AG04450 (cell line): ENCODE data around the gene NFATC2. TPM values are rescaled to one million over a fixed set of nuclear protein-coding genes. Genes with fewer than 3 reads are reported as not detected.

Experiments
- CTCF ChIA-PET: fragments of 300-600, 350-600 bp; formaldehyde crosslinking; extraction: SDS; loops from one replicate; lab custom pipeline; 2022; ENCODE audit warnings: antibody characterized with exemption, inconsistent platforms; lab: Charles Lee
- POLR2A ChIA-PET: fragments of 350-600 bp; formaldehyde crosslinking; extraction: SDS; loops from one replicate; lab custom pipeline; 2021; ENCODE audit warnings: antibody characterized with exemption, inconsistent platforms; lab: Yijun Ruan, JAX
- DNase-seq: peaks from one replicate; pipeline ENCODE4 v3.0.0-alpha.2; 2011; ENCODE audit warnings: low read depth, low spot score
- H3K27ac ChIP-seq: one replicate; pipeline ENCODE4 v1.5.1; 2012; ENCODE audit warnings: low read depth, low read length, control low read depth
- H3K27me3 ChIP-seq: one replicate; pipeline ENCODE4 v1.6.0; 2012; ENCODE audit warnings: low read length; ENCODE audit not compliant: control insufficient read depth, insufficient read depth
- H3K4me3 ChIP-seq: 2 replicates; pipeline ENCODE4 v1.5.1; 2011; ENCODE audit warnings: mild to moderate bottlenecking, low read depth, low read length, control low read depth
- H3K9me3 ChIP-seq: 2 replicates; pipeline ENCODE4 v1.5.1; 2012; ENCODE audit warnings: low read length; ENCODE audit not compliant: control insufficient read depth, insufficient read depth
- polyA plus RNA-seq: library from polyadenylated mRNA; depleted of rRNA; stranded (reverse); fragments of >200 nt; gene quantifications from 2 replicates; pipeline ENCODE4 v1.2.3, GENCODE V29; 2011
- TF ChIP-seq, protein P1 (sequence below): IDR thresholded peaks from 2 replicates; pipeline ENCODE4 v1.5.1; 2011; ENCODE audit warnings: low read depth, low read length, control low read depth, inconsistent platforms

The NFATC2 gene
- polyA plus RNA-seq, 1 experiment: 0.07 TPM

DNA sequence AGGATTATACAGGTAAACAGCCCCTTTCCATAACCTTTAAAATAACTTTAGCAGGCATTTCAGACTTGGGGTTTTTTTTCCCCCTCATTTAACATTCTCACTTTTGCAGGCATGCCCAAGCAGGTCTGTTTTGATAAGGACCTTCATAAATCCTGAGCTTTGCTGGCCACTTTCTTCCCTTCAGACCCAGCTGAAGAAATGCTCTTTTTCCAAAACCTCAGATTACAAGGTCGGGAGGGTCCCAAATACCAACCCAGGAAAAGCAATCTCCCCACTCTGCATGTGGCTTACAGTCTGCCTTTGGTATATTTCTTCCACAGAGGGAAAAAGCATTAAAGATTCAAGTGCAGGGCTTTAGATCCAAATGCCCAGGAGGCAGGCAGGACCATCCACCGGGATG is 6.8 kb downstream of the NFATC2 start:
- H3K27me3 ChIP-seq: no peaks in the 10 kb centered on the region
- no peak overlapping the region for H3K27ac ChIP-seq
- DNase-seq: no peak
- POLR2A ChIA-PET: no interaction called here
- no peak overlapping the region for H3K4me3 ChIP-seq
- CTCF ChIA-PET: no interaction called here
- TF ChIP-seq, protein P1, sequence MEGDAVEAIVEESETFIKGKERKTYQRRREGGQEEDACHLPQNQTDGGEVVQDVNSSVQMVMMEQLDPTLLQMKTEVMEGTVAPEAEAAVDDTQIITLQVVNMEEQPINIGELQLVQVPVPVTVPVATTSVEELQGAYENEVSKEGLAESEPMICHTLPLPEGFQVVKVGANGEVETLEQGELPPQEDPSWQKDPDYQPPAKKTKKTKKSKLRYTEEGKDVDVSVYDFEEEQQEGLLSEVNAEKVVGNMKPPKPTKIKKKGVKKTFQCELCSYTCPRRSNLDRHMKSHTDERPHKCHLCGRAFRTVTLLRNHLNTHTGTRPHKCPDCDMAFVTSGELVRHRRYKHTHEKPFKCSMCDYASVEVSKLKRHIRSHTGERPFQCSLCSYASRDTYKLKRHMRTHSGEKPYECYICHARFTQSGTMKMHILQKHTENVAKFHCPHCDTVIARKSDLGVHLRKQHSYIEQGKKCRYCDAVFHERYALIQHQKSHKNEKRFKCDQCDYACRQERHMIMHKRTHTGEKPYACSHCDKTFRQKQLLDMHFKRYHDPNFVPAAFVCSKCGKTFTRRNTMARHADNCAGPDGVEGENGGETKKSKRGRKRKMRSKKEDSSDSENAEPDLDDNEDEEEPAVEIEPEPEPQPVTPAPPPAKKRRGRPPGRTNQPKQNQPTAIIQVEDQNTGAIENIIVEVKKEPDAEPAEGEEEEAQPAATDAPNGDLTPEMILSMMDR: no peak
- H3K9me3 ChIP-seq: no peaks in the 10 kb centered on the region; the same call in none of the 2 replicates

DNA sequence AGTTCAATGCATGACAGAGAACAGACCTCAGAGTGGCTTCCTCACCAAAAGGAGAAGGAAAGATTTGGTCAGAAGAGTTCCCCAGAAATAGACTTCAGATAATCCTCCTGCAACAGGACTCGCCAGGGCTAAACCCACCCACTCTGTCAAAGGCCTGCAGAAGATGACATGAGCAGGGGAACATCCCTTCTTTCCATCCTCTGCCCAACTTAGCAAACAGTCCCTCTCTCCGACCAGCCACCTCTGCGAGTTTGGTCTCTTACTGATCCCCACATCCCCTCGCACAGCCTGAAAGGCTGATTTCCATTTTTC is 7.5 kb downstream of the NFATC2 start:
- no peak for DNase-seq
- no peak overlapping the region for H3K4me3 ChIP-seq
- ChIA-PET CTCF (no interaction called here), POLR2A (no interaction called here)
- H3K27me3 ChIP-seq: no peaks in the 10 kb centered on the region
- H3K9me3 ChIP-seq: no peaks in the 10 kb centered on the region; the same call in none of the 2 replicates
- H3K27ac ChIP-seq: no peak overlapping the region
- TF ChIP-seq, protein P1: no peak

DNA sequence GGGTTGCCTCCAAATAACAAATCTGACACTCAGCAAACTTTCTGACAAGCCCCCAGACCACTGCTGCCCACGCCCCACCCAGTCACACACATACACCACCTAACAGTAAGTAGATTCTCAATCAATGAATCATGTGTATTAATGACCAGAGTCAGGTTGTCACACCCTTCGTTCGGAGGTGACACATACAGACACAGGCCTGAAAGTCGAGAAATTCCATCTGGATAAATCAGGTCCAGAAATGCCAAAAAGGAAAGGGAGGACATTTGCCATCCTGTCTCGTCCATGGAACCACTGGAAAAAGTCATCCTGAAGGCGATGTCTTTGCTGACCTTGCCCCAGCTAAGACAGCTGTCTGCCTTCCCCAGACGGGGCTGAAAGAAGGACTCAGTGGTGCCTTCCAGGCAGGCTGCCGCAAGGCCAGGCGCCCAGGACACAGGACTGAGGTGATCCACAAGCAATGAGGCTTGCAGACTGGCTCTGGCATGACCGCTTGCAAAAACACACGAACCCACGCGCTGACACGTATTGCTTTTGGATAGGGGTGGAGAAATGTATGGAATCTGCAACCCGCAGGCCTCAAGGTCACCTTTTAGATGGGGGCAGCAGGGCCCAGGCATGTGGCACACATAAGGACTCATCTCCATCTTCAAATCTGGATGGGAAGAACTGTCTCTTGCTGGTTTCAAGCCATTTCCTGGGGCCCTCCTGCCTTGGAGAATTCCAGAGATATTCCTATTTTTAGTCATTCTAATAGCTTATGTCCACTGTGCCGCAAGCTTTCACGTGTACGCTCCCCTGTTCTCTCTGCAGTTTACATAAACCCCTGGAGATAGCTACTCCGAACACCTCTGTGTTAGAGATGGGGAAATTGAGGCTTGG is 9.0 kb downstream of the NFATC2 start:
- no peak for DNase-seq
- TF ChIP-seq, protein P1: no peak
- Histone ChIP-seq H3K27me3 (no peaks in the 10 kb centered on the region), H3K4me3 (no peak overlapping the region), H3K9me3 (no peaks in the 10 kb centered on the region; the same call in none of the 2 replicates), H3K27ac (no peak overlapping the region)
- POLR2A ChIA-PET: interaction anchor here (1.0 kb wide), 1 partner anchor 27 kb away, joined by 3 read pairs; no protein-coding TSS in a partner anchor
- CTCF ChIA-PET: interaction anchor here (0.7 to 0.9 kb wide), 2 partner anchors 61 to 546 kb away, joined by 3 read pairs; no protein-coding TSS in a partner anchor

DNA sequence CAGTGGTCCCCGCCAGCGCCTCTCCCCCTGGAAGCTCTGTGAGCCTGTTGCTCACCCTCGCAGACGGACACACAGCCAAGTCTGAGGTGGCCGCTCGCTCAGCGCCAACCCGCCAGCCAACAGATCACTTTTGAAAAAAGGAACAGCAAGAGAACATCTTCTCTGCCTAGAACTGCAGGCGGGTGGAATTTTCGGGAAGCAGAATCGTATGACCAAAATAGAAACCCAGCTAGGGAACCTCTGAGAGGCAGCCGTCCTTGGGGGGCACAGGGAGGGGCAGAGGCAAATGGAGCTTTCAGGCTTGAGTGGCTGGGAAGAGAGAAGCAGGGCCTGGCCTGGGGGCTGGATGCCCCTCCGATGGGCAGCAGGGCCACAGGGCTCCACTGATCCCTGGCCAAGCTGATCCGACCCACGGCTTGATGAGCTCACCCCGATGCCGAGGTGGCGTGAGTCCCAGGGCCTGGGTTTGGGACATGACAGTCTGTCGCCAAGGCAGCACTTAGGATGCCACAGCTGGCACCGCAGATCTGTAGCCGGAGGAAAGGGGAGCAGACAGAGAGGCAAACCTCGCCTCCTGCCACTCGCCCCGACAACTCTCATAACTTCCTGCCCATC is 9.8 kb downstream of the NFATC2 start:
- Histone ChIP-seq H3K27me3 (no peaks in the 10 kb centered on the region), H3K9me3 (no peaks in the 10 kb centered on the region; the same call in none of the 2 replicates), H3K4me3 (no peak overlapping the region), H3K27ac (no peak overlapping the region)
- TF ChIP-seq, protein P1: no peak
- CTCF ChIA-PET: interaction anchor here (1.3 kb wide), 1 partner anchor 160 kb away, joined by 3 read pairs; no protein-coding TSS in a partner anchor
- POLR2A ChIA-PET: no interaction called here
- no peak for DNase-seq
